Limb (tissue), 2 donors: ENCODE data around the gene MAEL.
"Not testable (repeated sequence)": the region's sequence is repeated elsewhere in the genome, so short reads cannot be mapped to it uniquely, and the experiment has no call there.

Experiments used
- DNase-seq, 2 donors: peaks; one replicate each; pipeline ENCODE4 v3.0.0-alpha.2; 2016; ENCODE audit errors: extremely low spot score in 2 of 2

Gene MAEL

DNA sequence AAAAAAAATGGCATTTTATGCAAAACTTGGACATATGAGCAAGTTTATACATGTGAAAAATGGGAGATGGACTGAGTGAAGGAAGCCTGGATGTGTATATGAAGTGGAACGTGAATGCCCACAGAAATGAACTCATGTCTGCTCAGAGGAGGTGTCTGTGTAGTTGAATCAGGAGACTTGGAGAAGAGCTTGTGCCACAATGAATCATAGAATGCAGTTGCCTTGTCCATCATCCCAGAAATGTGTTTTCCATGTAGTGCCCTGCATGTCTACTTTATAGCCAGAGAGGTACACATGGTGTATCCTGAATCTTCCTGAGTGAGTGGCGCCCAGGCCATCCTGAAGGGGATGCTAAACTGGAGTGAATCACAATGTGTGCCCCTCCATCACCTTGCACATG lies 11.1 kb upstream of the MAEL start:
- DNase-seq, result no peak

DNA sequence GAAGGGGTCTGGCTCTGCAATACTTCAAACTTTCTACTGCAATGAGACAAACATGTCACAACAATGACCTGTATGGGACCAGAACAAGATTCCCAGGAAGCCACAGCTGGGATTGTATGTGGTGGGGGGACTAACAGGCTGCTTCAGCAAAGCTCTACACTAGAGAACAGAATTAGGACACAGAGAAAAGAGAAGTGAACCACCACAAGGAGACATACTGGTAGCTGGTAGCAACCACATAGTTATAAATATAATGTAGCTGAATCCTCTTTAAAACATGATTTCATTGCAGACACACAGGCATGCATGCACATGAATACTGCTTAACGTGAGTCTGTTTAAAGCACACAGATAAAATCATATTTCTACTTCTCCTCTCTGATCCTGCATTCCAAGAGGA lies 10.3 kb upstream of the MAEL start:
- DNase-seq, result no peak

DNA sequence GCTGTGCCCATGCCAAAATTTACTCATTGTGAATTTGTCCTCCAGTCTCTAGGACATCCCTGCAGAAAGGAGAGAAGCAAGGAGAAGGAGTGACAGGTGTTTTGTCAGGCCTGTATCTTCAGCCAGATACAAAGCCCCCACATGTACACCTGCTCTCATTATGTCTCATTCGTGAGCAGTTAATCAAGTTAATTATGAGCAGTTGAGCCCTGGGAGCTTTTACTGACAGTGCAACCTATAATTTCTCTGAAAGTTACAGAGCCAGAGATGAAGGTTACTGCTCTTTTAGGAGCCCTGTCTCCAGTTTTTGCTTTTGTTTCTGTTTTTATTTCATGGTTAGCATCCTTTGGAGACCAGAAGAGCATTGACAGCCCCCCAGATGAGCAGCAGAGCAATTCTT lies 8.7 kb upstream of the MAEL start:
- DNase-seq, result no peak

DNA sequence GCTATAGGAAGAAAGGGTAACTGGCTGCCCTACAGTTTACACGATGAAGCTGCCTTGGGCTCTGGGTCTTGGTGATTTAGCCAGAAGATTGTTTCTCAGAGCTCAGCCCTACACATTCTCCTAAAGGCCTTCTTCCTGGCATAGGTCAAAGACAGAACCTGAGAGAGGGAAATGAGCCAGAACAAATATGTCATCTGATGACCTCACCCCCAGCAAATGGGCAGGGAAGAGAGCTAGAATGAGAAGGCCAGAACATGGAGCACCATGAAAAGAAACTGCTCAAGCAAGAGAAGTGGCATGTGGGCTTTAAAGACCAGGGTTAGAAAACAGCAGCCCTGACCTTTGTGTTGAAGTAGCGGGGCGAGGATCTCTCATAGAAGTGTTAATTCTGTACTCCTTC lies 8.3 kb upstream of the MAEL start:
- DNase-seq, result no peak

DNA sequence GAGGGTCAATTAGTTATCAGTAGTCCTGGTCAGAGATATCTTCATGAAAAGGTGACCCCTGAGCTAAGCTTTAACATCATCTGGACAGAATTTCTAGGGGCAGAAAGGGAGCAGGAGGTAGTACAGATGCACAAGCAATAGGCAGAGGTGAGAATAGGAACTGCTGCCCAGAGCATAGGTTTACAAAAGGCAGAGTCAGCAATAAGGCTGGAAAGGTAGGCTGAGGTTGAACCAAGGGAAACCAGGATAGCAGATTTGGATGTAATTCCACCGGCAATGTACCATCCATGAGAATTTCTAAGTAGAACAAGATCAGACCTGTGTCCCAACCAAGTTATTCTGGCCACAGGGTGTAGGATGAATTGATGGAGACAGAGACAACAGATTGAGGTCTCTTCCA lies 7.5 kb upstream of the MAEL start:
- DNase-seq, result no peak

DNA sequence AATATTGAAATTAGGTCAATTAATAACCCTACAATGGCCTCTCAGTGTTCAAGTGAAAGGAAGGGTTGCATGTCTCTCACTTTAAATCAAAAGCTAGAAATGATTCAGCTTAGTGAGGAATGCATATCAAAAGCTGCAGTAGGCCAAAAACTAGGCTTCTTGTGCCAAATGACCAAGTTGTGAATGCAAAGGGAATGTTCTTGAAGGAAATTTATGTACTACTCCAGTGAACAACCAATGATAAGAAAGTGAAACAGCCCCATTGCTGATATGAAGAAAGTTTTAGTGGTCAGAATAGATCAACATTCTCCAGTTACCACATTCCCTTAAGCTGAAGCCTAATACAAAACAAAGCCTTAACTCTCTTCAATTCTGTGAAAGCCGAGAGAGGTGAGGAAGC lies 10.0 kb downstream of the MAEL start:
- no peak for DNase-seq

DNA sequence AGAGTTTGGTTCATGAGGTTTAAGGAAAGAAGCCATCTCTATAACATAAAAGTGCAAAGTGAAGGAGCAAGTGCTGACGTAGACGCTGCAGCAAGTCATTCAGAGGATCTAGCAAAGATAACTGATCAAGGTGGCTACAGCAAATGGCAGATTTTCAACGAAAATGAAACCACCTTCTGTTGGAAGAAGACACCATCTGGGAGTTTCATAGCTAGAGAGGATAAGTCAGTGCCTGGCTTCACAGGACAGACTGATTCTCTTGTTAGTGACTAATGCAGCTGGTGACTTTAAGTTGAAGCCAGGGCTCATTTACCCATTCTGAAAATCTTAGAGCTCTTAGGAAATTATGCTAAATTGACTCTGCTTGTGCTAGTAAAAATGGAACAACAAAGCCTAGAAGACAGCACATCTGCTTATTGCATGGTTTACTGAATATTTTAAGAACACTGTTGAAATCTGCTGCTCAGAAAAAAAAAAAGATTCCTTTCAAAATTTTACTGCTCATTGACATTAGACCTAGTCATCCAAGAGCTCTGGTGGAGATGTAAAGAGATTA lies 10.5 kb downstream of the MAEL start:
- DNase-seq, result no peak

DNA sequence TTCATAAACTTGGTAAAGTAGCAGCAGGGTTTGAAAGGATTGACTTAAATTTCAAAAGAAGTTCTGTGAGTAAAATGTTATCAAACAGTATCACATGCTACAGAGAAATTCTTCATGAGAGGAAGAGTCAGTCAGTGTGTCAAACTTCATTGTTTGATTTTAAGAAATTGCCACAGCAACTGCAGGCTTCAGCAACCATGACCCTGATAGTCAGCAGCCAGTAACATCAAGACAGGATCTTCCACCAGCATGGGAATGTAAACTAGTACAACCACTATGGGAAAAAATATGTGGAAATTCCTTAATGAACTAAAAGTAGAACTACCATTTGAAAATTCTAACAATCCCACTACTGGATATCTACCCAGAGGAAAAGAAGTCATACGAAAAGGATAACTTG lies 11.5 kb downstream of the MAEL start:
- no peak for DNase-seq

DNA sequence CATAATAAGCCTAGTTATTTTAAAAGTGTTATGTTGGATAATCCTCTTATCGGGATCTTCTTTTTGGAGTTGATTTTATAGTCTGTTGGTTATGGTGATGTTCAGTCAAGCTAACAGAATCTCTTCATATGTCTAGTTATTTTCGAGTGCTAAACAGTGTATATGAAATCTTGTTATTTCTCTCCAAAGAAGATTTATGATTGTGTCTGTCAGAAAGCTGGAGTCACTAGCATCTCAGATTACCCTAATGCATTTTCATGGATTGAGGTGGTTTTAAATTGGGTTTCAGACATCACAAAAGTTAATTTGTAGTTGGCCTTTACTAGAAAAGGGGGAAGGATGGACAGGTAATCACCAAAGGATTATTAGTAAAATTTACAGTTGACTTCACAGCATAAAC lies 13.3 kb downstream of the MAEL start:
- DNase-seq, result no peak

DNA sequence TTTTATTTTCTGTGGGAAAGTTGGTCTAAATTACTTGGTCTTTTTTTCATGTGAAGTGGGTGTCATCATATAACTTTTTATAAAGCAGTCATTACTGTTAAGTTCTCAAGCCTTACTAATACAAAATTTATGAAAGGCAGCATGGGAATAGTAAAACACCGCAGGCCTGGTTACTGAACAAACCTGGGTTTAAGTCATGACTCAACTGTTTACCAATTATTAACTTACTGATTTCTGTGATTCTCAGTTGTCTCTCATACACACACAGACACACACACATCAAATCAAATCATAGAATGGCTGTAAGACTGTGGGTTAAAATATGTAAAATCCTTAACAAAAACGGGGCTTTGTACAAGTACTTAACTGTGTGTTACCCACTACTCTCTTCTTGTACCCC lies 14.6 kb downstream of the MAEL start:
- no peak for DNase-seq

DNA sequence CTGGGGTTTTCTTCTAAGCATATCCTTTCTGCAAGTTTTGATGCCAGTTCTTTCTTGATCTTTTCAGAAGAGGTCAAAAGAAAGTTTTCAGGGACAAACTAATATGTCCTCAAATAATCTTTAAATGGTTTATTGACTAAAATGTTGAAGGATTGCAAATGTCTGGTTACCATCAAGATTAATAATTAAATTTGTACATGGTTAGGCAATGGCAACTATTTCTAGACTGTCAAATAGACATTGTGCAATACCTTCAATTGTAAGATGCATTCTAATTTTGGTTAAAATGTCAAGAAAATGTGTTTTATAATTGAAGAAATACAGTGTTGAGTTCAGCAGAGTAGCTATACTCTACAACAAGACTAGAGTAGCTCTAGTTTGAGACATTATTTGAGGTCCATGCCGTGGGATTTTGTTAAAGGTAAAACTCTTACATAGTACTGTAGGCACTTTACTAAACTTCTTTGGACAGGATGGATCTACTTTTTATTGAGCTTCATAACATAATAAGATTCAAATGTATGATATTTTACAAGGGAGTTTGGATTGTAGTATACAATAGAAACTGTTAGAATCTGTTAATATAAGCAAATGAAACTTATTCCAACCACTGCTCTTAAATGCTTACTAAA lies 22.6 kb downstream of the MAEL start:
- DNase-seq, result no peak

DNA sequence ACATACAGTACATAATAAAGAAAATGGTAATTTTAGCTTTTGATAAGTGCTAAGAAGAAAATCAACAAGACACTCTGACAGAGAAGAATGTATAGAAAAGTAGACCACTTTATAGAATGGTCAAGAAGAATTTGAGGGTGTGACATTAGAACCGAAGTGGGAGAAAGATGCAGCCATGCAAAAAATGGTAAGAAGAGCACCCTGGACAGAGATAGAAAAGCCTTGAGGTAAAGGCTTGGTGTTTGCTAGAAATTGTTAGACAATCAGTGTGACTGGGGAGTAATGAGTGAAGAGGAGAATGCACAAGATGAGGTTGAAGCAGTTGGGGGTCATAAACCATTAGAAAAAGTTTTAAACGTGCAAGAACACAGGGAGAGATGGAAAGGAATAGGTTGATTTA lies 23.5 kb downstream of the MAEL start:
- no peak for DNase-seq

DNA sequence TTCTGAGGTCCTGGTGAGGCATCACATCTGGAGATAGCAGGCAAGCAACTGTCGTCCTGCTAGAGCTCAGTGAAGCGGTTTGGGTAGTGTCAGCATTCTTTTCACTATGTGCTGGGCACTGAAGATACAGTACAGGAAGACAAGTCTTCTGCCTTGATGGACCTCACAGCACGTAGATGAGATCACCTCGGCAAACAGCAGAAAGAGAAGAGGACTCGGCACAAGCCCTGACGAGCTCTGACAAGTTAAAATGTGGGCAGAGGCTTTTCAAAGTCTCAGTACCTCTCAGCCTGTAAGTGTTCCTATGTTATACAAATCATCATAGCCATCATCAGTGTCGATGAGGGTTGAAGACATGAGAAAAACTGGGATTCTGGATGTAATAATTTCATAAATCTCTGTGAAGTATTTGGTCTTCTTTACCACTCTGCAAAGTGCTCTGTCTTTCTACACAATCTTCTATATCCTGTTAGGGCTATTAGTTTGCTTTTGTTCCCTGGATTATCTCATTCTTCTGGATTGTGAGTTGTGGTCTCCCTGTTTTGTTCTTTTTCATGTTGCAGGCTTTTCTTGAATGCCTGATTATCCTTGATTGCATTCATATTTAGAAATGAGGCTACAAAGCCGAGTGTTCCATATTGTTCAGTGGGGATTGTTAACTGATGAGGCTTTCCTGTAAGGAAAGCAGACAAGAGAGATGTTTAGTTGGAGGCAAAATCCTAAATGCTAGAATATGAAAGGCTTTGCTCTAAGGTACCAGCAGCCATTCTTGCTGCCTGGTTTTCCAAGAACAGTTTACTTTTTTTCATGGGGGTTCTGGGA lies 24.2 kb downstream of the MAEL start:
- no peak for DNase-seq

DNA sequence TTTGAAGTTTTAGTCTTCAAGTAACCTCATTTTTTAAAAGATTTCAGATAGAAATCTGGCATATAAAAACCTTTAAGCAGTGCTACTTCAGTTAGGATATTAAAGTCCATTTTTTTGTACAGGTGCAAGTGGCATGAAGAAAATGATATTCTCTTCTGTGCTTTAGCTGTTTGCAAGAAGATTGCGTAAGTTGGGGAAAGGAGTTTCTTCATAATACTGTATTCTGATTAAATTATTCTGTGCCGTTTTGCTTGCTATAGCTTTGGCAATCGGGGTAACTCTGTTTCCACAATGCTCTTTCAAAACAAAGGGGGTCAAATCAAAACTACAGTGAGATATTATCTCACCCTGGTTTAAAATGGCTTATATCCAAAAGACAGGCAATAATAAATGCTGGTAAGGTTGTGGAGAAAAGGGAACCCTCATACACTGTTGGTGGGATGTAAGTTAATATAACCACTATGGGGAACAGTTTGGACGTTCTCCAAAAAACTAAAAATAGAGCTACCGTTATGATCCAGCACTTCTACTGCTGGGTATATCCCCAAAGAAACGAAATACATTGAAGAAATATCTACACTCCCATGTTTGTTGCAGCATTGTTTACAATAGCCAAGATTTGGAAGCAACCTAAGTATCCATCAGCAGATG lies 27.1 kb downstream of the MAEL start:
- no peak for DNase-seq

DNA sequence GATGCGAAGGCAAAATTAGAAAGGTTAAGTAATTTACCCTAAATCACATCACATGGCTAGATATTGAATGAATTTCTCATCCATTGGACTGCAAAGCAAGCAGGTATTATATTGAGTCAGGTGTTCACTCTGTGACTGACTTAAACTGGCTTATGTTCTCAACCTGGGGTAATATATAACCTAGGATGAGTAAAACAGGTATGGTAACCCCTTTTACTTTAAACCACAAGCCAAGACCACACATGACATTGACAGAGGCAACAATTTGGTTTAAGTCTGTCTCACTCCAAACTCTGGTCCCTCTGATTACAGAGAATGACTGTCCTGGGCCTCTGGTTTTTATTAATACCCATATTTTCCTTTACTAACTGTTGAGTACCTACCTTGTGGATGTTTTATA lies 33.3 kb downstream of the MAEL start:
- no peak for DNase-seq

DNA sequence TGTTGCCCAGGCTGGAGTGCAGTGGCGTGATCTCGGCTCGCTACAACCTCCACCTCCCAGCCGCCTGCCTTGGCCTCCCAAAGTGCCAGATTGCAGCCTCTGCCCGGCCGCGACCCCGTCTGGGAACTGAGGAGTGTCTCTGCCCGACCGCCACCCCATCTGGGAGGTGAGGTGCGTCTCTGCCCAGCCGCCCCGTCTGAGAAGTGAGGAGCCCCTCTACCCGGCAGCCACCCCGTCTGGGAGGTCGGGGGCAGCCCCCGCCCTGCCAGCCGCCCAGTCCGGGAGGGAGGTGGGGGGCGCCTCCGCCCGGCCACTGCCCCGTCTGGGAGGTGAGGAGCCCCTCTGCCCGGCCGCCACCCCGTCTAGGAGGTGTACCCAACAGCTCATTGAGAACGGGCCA lies 40.5 kb downstream of the MAEL start:
- DNase-seq, result not testable (repeated sequence)

DNA sequence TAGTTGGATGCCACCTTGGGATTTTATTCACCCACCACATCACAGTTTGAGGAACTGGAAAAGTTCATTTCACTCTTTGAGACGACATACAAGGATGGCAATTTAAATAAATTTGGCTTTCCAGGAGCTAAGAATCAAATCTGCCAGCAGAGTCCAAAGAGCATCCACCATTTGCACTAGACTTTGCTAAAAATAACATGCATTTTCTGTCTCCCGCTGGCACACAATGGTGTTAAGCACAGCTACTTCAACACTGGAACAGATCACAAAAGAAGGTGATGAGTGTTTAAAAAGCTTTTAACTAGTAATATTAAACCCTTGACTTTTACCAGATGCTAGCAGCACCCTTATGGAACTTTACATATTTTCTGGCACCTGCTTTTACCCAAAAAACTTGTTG lies 44.6 kb downstream of the MAEL start:
- no peak for DNase-seq

DNA sequence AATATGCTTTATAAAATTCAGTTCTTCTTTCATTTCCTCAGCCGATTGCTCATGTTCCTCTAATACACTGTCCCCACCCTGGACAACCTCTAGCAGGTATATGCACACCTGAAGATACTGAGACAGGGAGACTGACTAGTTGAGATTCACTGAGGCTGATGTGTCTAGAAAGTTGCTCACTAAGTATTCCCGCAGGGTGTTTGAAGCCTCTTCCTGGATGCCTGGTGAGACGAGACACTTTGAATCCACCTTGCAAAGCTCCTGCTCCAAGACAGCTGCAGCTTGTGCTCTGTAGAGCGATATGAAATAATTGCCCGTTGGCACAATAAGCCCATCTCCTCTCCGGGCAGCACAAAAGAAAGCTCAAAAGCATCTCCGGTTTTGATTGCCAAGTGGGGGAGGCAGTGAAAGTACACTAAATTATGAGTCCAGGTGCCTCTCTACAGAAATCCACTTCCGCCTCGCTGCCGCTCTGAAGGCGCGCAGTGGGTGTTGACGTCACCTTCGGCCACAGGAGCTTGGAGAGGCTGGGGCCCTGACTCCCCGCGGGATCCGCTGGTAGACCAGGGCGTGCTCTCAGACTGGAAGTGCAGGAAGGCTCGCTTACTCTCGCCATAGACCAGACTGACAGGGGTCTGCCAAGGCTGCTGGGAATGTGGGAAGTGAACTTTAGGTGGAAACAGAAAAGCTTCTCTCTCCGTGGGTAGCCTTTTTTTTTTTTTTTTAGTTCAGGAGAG lies 54.8 kb downstream of the MAEL start:
- peak; percentile 28 to 71 for DNase-seq

DNA sequence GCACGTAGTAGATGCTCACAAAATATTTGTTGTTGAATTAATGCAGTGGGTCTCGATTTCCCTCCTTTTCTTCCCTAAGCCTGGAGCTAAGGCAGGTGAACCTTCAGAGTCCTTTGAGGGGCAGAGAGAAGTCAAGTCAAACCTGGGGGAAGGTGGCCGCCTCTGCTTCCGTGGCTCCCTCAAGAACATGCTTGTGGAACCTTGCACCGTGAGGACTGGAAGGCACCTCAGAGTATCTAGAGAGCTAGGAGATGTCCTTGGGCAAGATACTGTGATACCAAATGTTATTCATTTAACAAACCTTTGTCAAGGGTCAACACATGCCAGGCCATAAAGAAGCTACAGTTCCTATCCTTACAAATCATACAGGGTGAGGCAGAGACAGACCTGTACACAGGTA lies 62.8 kb downstream of the MAEL start:
- DNase-seq, result no peak

DNA sequence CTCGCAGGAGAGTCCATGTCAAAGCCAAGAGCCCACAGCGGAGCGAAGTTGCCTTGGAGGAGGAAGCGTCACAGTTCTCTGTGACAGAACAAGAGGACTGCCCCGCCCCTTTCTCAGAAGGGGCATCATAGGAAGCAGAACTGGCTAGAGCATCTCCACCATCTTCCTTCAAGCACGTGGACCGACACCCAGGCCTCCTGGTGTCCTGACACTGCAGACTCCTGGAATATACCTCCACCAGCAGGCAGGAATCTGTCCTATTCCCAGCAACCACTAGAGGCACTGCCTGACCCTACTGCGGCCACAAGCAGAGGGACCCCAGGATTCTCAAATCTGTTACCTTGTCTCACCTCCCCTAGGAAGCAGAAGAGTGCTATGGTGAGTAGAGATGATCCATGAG lies 63.3 kb downstream of the MAEL start:
- no peak for DNase-seq

DNA sequence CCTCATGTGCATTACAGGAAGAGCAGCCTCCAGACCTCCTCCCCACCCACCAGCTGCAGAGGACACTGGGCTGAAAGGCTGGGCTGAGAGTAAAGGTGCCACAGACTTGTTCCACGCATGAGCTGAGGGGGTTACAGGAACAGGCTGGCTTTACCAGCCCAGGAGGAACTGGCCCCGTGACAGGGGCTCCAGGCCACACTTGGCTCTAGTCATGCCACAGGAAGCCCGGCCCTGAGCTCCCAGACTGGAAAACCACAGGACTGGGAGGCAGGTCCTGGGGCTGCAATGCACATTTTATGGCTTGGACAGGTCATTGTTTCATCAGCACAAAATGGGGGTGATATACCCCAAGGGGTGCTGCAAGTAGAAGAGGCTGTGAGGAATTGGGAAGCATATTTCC lies 65.5 kb downstream of the MAEL start:
- no peak for DNase-seq
